T-helper 2 cell treated with Interferon-gamma antibody and Interleukin-4, amounts not matched to agents 100 ng/mL and 5 ng/mL, for 36 hours (primary cell): Measurements from ENCODE around the gene ZNF467. TPM values are rescaled to one million over a fixed set of nuclear protein-coding genes. Genes with fewer than 3 reads are reported as not detected.

Experiments
- intact Hi-C: fragments of 100-400 bp; cut with micrococcal nuclease; formaldehyde crosslinking; loops from one replicate; pipeline ENCODE4 v1.15.1; 2023
- total RNA-seq: library from RNA; stranded (reverse); gene quantifications from 2 replicates; pipeline ENCODE4 v1.2.3, GENCODE V29; 2022

Gene ZNF467
- total RNA-seq, 1 donor from 2014 or later: not detected

DNA sequence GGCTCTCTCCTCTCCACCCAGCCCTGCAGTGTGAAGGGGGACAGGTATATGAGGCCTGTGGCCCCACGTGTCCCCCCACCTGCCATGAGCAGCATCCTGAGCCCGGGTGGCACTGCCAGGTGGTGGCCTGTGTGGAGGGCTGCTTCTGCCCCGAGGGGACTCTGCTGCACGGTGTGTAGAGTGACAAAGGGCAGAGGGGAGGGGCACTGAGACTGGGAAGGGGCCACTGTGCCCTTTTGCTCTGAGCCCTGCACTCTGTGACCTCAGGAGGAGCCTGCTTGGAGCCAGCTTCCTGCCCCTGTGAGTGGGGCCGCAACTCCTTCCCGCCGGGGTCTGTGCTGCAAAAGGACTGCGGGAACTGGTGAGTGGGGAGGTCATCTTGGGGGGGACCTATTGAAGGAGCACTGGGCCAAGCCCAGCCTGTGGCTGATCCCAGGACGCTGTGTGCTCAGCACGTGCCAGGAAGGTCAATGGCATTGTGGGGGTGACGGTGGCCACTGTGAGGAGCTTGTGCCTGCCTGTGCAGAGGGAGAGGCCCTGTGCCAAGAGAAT, 15.0 kb upstream of the ZNF467 start:
- intact Hi-C loops: no loop called here

DNA sequence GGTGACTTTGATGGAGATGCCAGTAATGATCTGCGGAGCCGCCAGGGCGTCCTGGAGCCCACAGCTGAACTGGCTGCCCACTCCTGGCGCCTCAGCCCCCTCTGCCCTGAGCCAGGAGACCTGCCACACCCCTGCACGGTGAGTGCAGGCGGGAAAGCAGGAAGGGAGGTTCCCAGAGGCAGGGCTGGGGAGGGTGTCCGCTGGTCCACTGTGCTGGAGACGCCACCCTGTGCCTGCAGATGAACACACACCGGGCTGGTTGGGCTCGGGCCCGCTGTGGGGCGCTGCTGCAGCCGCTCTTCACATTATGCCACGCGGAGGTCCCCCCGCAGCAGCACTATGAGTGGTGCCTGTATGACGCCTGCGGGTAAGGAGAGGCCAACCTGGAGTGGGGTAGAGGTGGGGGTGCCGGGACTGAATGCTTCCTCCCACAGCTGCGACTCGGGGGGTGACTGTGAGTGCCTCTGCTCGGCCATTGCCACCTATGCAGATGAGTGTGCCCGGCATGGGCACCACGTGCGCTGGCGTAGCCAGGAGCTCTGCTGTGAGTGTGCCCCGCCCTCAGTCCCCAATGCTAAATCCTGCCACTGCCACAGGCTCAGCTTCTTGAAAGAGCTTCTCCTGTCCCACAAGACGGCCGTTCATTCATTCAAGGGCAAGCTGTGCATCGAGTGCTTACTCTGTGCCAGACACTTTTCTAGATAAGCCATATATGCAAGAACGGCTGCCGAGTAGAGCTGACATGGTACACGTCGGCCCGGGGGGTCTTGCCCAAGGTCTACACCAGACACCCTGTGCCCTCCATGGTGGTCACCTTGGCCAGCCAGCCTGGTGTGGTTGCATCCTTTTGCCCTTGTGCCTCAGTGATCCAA, 14.3 kb upstream of the ZNF467 start:
- intact Hi-C loops: no loop called here

DNA sequence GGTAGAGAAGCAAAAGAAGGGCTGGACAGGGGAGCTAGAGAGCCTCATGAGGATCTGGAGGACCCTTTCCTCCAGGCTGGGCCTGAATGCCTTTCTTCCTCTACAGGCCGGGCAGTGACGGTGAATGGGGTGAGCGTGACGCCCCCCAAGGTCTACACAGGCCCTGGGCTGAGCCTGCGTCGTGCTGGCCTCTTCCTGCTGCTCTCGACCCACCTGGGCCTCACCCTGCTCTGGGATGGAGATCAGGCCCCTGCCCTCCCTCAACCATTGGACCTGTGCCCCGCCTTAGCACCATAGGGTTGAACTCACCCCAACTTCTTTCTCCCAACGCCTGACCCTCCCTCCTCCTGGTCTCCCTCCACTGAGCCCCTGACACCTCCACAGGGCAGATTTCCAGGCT, 12.6 kb upstream of the ZNF467 start:
- intact Hi-C loops: no loop called here

DNA sequence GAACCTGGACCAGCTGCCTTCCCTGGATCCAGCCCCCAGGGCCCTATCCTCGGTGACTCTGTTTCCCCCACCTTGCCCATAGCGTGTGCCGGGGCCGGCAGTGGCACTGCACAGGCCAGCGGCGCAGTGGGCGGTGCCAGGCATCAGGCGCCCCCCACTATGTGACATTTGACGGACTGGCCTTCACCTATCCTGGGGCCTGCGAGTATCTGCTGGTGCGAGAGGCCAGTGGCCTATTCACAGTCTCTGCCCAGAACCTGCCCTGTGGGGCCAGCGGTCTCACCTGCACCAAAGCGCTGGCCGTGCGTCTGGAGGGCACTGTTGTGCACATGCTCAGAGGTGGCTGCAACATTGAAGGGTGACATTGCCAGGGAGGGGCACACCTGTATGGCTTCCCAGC, 12.0 kb upstream of the ZNF467 start:
- intact Hi-C loops: no loop called here

DNA sequence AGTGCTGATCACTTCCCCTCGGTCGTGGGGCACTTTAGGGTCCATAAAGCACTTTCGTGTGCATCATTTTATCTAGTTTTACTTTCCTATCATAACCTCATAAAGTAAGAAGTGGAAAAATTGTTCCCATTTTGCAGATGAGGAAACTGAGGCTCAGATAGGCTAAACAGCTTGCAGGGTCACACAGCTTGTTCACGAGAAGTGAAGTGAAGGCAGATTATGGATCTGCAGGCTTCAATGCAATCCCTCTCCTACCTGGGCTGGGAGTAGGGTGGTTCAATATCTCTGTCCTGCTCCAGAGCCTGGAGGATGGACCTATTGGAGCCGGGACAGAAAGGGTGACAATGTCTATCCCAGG, 10.8 kb upstream of the ZNF467 start:
- intact Hi-C loops: no loop called here

DNA sequence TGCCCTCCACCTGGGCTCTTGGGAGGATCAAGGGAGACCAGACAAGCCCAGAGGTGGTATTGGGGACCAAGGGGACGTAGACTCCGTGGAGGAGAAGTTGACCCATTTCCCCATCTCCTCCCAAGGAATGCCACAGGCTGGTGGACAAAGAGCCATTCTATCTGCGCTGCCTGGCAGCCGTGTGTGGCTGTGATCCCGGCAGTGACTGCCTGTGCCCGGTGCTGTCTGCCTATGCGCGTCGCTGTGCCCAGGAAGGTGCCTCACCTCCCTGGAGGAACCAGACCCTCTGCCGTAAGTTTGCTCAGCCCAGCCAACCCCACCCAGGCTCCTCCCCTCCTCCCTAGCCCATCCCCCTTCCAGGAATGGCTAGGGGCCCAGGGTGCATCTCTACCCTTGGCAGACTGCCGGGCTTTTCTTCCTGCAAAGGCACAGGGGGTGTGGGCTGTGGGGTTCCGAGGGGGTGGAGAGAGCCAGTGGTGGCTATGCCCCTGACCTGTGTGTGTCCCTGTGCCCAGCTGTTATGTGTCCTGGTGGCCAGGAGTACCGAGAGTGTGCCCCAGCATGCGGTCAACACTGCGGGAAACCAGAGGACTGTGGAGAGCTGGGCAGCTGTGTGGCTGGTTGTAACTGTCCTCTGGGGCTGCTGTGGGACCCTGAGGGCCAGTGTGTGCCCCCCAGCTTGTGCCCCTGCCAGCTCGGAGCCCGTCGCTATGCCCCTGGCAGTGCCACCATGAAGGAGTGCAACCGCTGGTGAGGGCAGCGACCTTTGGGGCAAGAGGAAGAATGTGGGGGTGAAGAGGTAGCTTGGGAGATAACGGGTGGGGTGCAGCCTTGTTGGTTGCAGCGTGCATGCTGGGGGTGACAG, 10.2 kb upstream of the ZNF467 start:
- intact Hi-C loops: no loop called here

DNA sequence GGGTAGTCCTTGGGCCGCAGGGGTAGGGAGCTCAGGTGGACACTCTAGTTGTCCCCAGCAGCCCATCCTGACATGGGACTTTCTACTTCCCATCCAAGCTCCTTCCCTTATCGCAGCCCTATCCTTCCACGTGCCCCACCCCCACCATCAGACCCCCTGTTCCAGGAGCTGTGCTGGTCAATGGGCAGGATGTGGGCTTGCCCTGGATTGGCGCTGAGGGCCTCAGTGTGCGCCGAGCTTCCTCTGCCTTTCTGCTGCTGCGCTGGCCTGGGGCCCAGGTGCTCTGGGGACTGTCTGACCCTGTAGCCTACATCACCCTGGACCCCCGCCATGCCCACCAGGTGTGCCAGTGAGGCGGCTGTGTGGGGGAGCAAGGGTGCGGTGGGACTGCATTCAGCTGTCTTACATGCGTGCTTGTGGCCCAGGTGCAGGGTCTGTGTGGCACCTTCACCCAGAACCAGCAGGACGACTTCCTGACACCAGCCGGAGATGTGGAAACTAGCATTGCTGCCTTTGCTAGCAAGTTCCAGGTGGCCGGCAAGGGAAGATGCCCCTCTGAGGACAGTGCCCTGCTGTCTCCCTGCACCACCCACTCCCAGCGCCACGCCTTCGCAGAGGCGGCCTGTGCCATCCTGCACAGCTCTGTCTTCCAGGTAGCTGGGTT, 9.4 kb upstream of the ZNF467 start:
- intact Hi-C loops: no loop called here

DNA sequence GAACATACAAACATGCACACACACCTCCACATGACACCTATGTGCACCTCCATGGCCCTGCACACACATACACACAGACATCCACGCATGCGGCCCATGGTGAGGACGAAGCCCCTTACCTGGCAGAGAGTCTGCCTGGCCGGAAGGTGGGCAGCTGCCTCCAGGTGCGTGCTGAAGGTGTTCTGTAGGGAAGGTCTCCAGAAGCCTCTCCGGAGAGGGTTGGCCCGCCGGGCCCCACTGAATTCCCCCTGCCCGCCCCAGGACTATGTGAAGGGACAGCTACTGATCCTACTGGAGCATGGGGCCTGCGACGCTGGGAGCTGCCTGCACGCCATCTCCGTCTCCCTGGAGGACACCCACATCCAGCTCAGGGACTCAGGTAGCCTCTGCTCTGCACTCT, 8.5 kb upstream of the ZNF467 start:
- intact Hi-C loops: no loop called here

DNA sequence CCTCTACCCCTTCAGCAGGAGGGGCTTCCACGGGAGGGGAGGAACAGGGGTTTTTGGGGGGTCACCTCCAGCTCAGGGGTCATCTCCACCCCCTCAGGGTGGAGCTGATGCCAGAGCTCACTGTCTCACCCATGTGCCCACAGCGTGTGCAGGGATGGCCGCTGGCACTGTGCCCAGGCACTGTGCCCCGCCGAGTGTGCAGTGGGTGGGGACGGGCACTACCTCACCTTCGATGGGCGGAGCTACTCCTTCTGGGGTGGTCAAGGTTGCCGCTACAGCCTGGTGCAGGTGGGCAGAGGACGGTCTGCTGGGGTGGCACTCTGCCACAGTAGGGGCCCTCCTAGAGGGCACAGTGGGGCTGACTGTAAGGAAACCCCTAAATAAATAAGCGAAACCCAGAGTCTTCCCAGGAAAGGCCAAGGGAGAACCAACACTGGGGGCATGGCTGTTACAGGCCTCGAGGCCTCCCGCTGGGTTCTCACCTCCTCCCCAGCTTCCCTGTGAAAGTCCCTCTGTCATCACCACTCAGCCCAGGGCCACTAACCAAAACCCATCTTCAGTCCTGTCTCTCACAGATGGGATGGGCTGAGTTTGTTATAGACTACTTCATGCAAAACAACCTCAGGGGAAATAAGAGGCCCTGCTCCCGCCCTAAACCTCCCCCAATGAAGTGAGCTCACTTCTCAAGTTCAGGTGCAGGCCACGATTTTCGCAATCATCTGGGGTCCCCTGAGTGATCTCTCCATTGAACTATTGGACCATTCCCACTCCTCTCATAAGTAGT, 7.4 kb upstream of the ZNF467 start:
- intact Hi-C loops: no loop called here

DNA sequence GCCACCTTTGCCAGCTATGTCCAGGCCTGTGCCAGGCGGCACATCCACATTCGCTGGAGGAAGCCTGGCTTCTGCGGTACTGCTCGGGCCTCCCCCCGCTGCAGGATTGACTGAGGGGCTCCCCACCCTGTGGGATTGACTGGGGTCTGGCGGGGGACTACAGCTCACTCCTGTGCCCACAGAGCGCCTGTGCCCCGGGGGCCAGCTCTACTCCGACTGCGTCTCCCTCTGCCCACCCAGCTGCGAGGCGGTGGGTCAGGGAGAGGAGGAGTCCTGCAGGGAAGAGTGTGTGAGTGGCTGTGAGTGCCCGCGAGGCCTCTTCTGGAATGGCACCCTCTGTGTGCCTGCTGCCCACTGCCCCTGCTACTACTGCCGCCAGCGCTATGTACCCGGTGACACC, 6.7 kb upstream of the ZNF467 start:
- intact Hi-C loops: no loop called here

DNA sequence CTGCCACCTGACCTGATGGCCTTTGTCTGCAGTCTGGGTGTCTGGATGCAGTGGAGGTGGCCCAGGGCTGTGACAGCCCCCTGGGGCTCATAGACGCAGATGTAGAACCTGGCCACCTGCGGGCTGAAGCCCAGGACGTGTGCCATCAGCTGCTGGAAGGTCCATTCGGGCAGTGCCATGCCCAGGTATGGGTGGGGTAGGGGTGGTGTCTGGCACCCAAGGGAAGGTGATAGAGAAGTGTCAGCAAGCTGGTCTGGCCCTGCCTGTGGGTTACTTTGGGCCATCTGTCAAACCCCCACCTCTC, 6.1 kb upstream of the ZNF467 start:
- intact Hi-C loops: no loop called here

DNA sequence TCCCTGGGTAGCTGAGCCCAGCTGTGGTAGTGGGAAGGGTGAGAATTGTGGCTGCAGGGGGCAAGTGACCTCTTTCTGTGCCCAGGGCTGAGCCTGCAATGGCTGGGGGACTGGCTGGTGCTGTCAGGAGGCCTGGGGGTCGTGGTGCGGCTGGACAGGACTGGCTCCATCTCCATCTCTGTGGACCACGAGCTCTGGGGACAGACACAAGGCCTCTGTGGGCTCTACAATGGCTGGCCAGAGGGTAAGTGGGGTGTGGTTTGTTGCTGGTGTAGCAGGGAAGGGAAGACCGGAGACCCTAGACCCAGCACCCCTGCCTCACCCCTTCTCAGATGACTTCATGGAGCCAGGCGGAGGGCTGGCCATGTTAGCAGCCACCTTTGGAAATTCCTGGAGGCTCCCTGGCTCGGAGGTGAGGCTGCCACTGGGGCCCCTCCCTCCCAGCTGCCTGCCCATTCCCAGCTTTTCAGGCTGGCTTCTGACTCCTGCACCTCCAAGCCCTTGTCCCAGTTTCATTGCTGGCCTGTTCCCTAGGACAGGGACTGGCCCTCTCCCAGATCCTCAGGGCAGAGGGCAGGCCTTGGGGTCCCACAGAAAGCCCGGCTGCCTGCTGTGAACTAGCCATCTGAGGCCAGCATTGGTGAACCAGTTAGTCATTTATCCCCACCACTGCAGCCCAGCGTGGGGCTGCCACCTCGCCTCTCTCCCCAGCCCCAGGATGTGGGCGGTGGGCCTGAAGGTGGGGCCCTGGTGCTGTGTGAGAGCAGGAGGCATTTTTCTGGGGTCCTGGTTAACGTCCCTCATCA, 5.5 kb upstream of the ZNF467 start:
- intact Hi-C loops: no loop called here

DNA sequence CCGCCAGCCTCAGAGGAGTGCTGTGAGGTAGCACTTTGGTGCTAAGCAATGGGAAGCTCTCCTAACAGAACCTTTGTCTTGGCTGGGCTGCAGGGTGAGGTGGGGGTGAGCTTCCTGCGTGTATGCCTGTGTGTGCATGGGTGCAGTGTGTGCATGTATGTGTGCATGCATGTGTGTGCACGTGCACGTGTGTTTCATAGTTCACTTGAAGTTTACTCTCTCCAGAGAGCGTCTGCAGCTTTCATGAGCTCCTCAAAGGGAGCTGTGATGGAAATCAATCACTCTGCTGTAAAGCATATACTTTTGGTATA, 4.9 kb upstream of the ZNF467 start:
- intact Hi-C loops: no loop called here

DNA sequence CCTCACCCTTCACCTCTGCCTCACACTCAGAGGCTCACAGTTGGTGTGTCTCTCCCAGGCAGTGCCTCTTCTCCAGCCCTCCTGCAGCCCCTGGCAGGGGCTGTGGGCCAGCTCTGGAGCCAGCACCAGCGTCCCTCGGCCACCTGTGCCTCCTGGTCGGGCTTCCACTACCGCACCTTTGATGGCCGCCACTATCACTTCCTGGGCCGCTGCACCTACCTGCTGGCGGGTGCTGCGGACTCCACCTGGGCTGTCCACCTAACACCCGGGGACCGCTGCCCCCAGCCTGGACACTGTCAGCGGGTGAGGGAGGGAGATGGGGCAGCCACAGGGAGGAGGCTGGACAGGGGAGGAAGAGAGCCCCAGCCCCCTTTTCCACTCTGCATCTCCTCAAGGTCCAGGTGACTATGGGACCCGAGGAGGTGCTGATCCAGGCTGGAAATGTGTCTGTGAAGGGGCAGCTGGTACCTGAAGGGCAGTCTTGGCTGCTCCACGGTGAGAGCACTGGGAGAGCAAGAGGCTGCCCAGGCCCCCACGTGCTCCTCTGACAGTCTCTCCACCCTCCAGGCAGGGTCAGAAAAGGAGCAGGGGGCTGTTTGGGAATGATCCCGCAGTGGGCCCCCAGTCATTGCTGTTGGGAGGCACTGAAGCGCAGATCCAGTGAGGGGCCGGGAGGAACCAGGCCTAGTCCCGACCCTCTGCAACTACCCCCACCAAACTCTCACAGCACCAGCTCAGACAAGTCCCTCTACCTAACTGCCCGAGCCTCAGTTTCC, 4.4 kb upstream of the ZNF467 start:
- intact Hi-C loops: no loop called here

DNA sequence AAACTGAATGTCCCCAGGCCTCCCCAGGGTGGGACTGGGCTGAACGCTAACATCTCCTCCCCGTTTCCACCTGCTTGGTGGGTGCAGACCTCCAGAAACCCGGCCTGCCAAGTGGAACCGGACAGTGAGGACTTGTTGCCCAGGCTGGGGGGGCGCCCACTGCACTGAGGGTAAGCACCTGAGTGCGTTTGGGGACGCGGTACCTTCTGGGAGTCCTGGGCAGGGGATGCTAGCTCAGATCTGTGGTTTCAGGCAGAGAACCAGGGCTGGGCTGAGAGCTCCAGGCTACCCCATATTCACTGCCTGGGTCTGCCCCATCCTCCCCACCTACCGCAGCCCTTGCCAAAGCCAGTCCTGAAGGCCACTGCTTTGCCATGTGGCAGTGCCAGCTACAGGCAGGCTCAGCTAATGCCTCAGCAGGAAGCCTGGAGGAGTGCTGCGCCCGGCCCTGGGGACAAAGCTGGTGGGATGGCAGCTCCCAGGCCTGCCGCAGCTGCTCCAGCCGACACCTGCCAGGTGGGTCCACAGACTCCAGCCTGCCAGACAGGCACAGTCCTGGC, 3.5 kb upstream of the ZNF467 start:
- intact Hi-C loops: no loop called here

DNA sequence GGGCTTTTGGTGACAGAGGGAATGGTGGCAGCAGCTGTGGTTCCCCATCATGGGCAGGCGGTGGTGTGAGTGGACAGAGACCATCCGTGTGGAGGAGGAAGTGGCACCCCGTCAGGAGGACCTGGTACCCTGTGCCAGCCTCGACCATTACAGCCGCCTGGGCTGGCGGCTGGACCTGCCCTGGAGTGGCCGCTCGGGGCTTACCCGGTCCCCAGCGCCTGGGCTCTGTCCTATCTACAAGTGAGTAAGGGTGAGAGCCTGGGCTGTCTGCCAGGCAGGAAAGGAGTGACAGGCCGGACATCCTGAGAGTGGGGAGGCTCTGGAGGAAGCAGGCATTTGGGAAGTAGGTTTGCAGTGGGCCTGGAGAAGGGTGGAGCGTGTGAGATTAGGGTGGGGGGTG, 2.9 kb upstream of the ZNF467 start:
- intact Hi-C loops: no loop called here

DNA sequence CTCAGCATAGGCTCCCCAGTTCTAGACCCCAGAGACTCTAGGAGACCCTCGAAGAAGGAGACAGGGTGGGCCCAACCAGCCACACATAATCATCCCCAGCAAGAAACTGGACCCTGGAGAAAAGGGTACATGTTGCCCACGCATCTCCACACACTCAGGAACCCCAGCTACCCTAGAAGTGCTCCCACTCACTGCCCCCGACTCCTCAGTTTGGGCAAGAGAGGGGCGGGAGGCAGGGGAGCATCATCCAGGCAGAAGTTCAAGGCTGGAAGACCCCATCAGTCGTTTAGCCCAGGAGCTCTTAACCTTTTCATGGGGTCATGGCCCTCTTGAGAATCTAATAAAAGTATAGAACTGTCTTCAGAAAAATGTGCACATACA, 1.8 kb upstream of the ZNF467 start:
- intact Hi-C loops: no loop called here

DNA sequence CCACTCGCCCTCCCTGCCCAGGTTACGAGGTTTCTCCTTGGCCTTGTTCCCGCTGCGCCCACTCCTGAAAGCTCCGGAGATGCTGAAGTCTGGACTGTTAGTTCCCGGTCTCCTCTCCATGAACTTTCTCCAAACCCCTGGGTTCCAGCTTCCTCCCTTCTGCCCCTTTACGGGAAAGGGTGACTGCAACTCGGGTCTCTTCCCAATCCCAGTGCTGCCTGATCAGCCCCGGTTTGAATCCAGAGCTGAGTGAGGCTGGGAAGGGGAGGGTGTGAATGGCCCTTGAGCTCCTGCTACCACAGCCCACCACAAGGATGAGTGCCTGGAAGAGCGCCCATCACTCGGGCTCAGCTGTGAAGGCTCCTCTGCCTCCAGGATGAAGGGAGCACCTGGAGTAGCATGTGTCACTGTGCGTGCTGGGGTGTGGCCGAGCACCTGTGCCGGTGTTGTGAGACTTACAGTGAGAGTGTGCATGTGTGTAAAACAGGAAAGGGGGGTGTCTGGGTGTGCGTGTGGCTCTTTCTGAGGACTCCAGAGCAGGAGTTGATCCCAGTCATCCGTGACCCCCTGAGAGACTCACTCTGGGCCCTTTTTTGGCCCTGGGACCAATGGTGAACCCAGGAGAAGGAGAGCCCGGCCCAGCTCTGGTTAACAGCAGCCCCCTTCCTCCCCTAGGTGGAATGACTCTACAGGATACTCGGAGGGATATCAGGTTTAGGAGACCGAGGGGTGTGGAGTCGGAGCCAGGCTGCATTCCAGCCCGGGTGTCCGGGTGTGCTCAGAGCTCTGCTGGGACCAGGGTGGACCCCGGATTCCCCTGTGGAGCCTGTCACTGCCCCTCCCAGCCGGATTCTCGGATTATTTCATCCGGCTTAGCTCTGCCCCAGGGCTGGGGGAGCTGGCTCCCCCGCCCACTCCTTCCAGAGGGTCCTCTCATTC, 1.1 kb upstream of the ZNF467 start:
- intact Hi-C loops: no loop called here
